Measurements from ENCODE around the gene FAM171A1. TPM values are rescaled to one million over a fixed set of nuclear protein-coding genes. Genes with fewer than 3 reads are reported as not detected.
"Not testable (repeated sequence)": the region's sequence is repeated elsewhere in the genome, so short reads cannot be mapped to it uniquely, and the experiment has no call there.

The FAM171A1 gene
- total and polyA plus RNA-seq, 2 of the 13 experiments (the other 11 are each of a cell fraction or from before 2014, with no cell fraction given), result 21.5 to 34.7 TPM

DNA sequence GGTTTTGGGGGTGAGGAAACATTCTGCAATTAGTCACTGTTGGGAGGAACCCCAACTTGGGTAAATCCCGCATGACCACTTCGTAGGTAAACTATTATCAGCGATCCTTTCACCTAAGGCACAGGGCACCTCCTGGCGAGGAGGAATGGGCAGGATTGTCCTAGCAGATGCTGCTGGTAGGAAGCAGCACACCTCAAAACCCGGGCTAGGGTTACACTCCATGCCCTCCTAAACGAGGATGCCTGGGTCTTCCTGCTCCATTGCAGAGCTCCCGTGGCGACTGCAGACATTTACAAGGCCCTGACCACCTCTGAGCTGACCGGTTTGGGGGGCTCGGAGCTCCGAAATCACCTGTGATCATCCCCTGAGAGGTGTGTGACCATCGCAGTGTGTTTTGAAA lies 92.3 kb downstream of the FAM171A1 start (continued):
- TF ChIP-seq, protein P1, sequence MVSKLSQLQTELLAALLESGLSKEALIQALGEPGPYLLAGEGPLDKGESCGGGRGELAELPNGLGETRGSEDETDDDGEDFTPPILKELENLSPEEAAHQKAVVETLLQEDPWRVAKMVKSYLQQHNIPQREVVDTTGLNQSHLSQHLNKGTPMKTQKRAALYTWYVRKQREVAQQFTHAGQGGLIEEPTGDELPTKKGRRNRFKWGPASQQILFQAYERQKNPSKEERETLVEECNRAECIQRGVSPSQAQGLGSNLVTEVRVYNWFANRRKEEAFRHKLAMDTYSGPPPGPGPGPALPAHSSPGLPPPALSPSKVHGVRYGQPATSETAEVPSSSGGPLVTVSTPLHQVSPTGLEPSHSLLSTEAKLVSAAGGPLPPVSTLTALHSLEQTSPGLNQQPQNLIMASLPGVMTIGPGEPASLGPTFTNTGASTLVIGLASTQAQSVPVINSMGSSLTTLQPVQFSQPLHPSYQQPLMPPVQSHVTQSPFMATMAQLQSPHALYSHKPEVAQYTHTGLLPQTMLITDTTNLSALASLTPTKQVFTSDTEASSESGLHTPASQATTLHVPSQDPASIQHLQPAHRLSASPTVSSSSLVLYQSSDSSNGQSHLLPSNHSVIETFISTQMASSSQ (IDR thresholded peaks at IDR 0.05; ENCODE audit: low read depth), result no peak
- TF ChIP-seq, protein P1 (CRISPR knock-in tag; IDR thresholded peaks at IDR 0.05; ENCODE audit: borderline replicate concordance), result no peak
- no peak for TF ChIP-seq CAMTA2 (CRISPR knock-in tag; IDR thresholded peaks at IDR 0.05; ENCODE audit: borderline replicate concordance)

DNA sequence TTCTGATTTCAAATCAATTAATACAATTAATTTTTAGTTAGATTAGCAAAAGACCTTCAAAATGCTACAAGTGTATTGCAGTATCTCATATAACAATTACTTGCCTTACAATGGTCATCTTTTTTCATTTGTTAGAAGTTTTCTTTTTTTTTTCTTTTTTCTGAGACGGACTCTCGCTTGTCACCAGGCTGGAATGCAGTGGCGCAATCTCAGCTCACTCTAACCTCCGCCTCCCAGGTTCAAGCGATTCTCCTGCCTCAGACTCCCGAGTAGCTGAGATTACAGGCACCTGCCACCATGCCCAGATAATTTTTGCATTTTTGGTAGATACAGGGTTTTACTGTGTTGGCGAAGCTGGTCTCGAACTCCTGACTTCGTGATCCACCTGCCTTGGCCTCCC lies 95.0 kb downstream of the FAM171A1 start:
- peaks cover 2 to 31% of the 10 kb centered on the region in 2 experiments; a peak in 2 of 5 replicates for H3K36me3 ChIP-seq (replicated peaks in 1 of 2; ENCODE audit: control insufficient read depth in 1 of 2, insufficient read depth in 2 of 2, low read length in 2 of 2)
- H2AFZ ChIP-seq (ENCODE audit: low read length); FAIRE-seq; CTCF ChIA-PET (ENCODE audit: low intra/inter-chr PET ratio, low total read pairs); H3K4me2 ChIP-seq (ENCODE audit: low read depth, low read length); intact Hi-C loops (cut with micrococcal nuclease; ENCODE audit: unreplicated experiment); in situ Hi-C loops (cut with HindIII; ENCODE audit: extremely low pct_ligation_motif_present, low pct_unique_long_range_greater_than_20kb); DNase-seq (ENCODE audit: low spot score); H3K27ac ChIP-seq (ENCODE audit: extremely low read length, insufficient read depth, low read length); H3K9ac ChIP-seq (ENCODE audit: insufficient read depth, low read depth, low read length); BruUV-seq (replicated peaks); H4K20me1 ChIP-seq (ENCODE audit: insufficient read depth, low read length); H3K9me3 ChIP-seq (ENCODE audit: low read length); H3K27me3 ChIP-seq (ENCODE audit: control insufficient read depth in 1 of 2, insufficient read depth in 2 of 2, low read length in 2 of 2); H3K79me2 ChIP-seq (ENCODE audit: insufficient read depth, low read length); ATAC-seq; H3K4me3 ChIP-seq (replicated peaks in 1 of 3; ENCODE audit: insufficient read depth in 1 of 3, low read depth in 2 of 3, low read length in 3 of 3); H3K4me1 ChIP-seq (ENCODE audit: insufficient read depth, low read length); POLR2A ChIA-PET: not testable (repeated sequence)
- 88% methylated on average over 9 of the region's 9 CpGs for WGBS (ENCODE audit: low lambda C conversion rate)
- TF ChIP-seq CEBPB (IDR thresholded peaks at IDR 0.05; ENCODE audit: borderline replicate concordance, low read depth, low read length), result peak; percentile 45; the same call in 1 of the 2 replicates
- peak; percentile 68 for TF ChIP-seq TEAD3 (CRISPR knock-in tag; optimal IDR thresholded peaks at IDR 0.05; ENCODE audit: borderline replicate concordance)
- peak; percentile 40; the same call in 1 of the 2 replicates for TF ChIP-seq ZBTB33 (CRISPR knock-in tag; IDR thresholded peaks at IDR 0.05)
- peak; percentile 53; the same call in 1 of the 2 replicates for TF ChIP-seq CEBPG (CRISPR knock-in tag; IDR thresholded peaks at IDR 0.05)
- TF ChIP-seq, protein P2, sequence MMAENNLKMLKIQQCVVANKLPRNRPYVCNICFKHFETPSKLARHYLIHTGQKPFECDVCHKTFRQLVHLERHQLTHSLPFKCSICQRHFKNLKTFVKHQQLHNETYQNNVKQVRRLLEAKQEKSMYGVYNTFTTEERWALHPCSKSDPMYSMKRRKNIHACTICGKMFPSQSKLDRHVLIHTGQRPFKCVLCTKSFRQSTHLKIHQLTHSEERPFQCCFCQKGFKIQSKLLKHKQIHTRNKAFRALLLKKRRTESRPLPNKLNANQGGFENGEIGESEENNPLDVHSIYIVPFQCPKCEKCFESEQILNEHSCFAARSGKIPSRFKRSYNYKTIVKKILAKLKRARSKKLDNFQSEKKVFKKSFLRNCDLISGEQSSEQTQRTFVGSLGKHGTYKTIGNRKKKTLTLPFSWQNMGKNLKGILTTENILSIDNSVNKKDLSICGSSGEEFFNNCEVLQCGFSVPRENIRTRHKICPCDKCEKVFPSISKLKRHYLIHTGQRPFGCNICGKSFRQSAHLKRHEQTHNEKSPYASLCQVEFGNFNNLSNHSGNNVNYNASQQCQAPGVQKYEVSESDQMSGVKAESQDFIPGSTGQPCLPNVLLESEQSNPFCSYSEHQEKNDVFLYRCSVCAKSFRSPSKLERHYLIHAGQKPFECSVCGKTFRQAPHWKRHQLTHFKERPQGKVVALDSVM (CRISPR knock-in tag; IDR thresholded peaks at IDR 0.05), result peak; percentile 76

DNA sequence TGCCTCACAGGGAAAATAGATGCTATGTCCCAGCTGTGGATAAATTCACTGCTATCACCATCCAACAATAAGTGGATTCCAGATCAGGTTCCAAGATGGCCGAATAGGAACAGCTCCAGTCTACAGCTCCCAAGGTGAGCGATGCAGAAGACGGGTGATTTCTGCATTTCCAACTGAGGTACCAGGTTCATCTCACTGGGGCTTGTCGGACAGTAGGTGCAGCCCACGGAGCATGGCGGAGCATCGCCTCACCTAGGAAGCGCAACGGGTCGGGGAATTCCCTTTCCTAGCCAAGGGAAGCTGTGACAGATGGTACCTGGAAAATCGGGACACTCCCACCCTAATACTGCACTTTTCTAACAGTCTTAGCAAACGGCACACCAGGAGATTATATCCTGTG lies 101.3 kb downstream of the FAM171A1 start:
- in situ Hi-C loops (cut with HindIII; ENCODE audit: extremely low pct_ligation_motif_present, low pct_unique_long_range_greater_than_20kb); intact Hi-C loops (cut with micrococcal nuclease; ENCODE audit: unreplicated experiment); H3K4me3 ChIP-seq (replicated peaks in 1 of 3; ENCODE audit: insufficient read depth in 1 of 3, low read depth in 2 of 3, low read length in 3 of 3); ATAC-seq; H3K27ac ChIP-seq (ENCODE audit: extremely low read length, insufficient read depth, low read length); H3K27me3 ChIP-seq (ENCODE audit: control insufficient read depth in 1 of 2, insufficient read depth in 2 of 2, low read length in 2 of 2); H3K9me3 ChIP-seq (ENCODE audit: low read length); DNase-seq (ENCODE audit: low spot score); BruUV-seq (replicated peaks); POLR2A ChIA-PET; H2AFZ ChIP-seq (ENCODE audit: low read length); H3K4me2 ChIP-seq (ENCODE audit: low read depth, low read length); H3K79me2 ChIP-seq (ENCODE audit: insufficient read depth, low read length); H3K9ac ChIP-seq (ENCODE audit: insufficient read depth, low read depth, low read length); H4K20me1 ChIP-seq (ENCODE audit: insufficient read depth, low read length); FAIRE-seq; CTCF ChIA-PET (ENCODE audit: low intra/inter-chr PET ratio, low total read pairs); H3K4me1 ChIP-seq (ENCODE audit: insufficient read depth, low read length): not testable (repeated sequence)
- peaks cover 0 to 21% of the 10 kb centered on the region in 2 experiments; a peak in 4 of 5 replicates for H3K36me3 ChIP-seq (replicated peaks in 1 of 2; ENCODE audit: control insufficient read depth in 1 of 2, insufficient read depth in 2 of 2, low read length in 2 of 2)
- WGBS (ENCODE audit: low lambda C conversion rate), result 88% methylated on average over 7 of the region's 12 CpGs
